ENCODE data around the gene RALBP1.
A peak's percentile ranks its signal among the peaks of the same experiment; 100 is the strongest.

RALBP1 gene

DNA sequence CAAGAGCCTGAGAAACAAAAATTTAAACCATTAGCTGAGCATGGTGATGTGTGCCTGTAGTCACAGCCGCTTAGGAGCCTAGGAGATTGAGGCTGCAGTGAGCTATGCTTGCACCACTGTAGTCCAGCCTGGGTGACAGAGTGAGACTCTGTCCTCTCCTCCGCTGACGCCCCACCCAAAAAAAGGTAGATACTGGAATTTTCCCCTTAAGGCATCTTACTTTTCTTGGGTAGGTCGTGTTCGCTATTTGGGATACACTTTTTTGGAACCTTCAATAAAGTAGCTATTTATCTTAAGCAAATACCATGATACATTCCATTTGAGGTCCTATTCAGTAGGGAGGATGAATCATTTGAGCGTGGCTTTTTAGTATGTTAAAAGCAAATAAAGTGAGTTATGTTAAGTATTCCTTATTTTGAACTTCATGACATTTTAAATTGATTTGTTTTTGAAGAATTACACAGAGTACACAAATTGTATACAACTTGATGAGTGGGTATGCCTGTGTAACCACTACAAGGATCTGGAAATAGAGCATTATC lies 38.7 kb downstream of the RALBP1 start:
- DNase-seq (ENCODE audit: insufficient read length, low spot score) (no peak), FAIRE-seq (no peak)
- TF ChIP-seq, protein P1, sequence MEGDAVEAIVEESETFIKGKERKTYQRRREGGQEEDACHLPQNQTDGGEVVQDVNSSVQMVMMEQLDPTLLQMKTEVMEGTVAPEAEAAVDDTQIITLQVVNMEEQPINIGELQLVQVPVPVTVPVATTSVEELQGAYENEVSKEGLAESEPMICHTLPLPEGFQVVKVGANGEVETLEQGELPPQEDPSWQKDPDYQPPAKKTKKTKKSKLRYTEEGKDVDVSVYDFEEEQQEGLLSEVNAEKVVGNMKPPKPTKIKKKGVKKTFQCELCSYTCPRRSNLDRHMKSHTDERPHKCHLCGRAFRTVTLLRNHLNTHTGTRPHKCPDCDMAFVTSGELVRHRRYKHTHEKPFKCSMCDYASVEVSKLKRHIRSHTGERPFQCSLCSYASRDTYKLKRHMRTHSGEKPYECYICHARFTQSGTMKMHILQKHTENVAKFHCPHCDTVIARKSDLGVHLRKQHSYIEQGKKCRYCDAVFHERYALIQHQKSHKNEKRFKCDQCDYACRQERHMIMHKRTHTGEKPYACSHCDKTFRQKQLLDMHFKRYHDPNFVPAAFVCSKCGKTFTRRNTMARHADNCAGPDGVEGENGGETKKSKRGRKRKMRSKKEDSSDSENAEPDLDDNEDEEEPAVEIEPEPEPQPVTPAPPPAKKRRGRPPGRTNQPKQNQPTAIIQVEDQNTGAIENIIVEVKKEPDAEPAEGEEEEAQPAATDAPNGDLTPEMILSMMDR (IDR thresholded peaks at IDR 0.05; ENCODE audit: insufficient read depth, missing control alignments), result no peak

DNA sequence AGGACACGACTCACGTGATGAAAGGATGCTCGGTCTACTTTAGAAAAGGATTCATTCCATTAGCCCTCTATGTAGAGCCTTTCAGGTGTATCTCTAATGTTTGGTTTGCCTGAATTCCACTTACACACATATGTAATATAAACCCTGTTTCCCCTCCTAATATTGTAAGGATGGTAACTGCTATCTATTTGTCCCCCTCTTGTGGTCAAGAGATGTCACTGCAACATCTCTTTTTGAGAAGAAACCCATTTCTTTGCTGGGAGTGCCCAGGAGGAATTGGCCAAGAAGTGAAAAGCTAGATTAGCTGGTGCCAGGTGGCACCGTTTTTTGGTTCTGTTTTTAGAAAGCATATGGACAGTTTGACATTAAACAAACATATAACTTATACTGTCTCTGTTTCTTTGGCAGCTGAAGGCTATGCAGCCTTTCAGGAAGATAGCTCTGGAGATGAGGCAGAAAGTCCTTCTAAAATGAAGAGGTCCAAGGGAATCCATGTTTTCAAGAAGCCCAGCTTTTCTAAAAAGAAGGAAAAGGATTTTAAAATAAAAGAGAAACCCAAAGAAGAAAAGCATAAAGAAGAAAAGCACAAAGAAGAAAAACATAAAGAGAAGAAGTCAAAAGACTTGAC lies 41.2 kb downstream of the RALBP1 start:
- TF ChIP-seq, protein P1 (IDR thresholded peaks at IDR 0.05; ENCODE audit: insufficient read depth, missing control alignments), result peak; percentile 91
- FAIRE-seq, result no peak
- DNase-seq (ENCODE audit: insufficient read length, low spot score), result no peak

GRCh38 chr18:9517869-9518268 lies 42.6 kb downstream of the RALBP1 start:
- FAIRE-seq, result no peak
- TF ChIP-seq, protein P1 (IDR thresholded peaks at IDR 0.05; ENCODE audit: insufficient read depth, missing control alignments), result no peak
- DNase-seq (ENCODE audit: insufficient read length, low spot score), result no peak

DNA sequence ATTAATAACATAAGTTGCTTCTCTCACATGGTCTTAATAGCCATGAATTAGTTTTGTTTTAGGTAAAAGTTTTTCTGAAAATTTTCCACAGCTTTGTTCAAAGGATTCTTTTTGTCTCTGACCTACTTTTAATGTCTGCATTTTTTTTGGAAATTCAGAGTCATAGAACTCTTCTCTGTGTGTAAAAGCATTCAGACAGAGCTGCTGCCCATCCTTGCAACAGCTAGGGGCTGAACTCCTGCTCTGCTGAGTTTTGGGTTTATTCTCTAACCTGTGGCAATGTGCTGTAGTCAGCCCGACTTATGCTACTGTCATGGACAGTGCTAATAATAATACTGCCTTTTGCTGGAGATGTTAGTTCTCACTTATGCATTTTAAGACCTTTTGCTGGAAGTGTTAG lies 44.1 kb downstream of the RALBP1 start:
- DNase-seq (ENCODE audit: insufficient read length, low spot score) (no peak), FAIRE-seq (no peak)
- TF ChIP-seq, protein P1 (IDR thresholded peaks at IDR 0.05; ENCODE audit: insufficient read depth, missing control alignments), result no peak

- FAIRE-seq, result no peak
- no peak for DNase-seq (ENCODE audit: insufficient read length, low spot score)
Observed at GRCh38 chr18:9520666-9521065, 45.4 kb downstream of the RALBP1 start.

GRCh38 chr18:9521770-9522169 lies 46.5 kb downstream of the RALBP1 start:
- TF ChIP-seq, protein P1 (IDR thresholded peaks at IDR 0.05; ENCODE audit: insufficient read depth, missing control alignments), result no peak
- FAIRE-seq, result no peak

More at GRCh38 chr18:9520666-9521065, 45.4 kb downstream of the RALBP1 start:
- TF ChIP-seq, protein P1 (IDR thresholded peaks at IDR 0.05; ENCODE audit: insufficient read depth, missing control alignments), result no peak

GRCh38 chr18:9522952-9523351 lies 47.6 kb downstream of the RALBP1 start:
- FAIRE-seq (no peak), DNase-seq (ENCODE audit: insufficient read length, low spot score) (no peak)
- TF ChIP-seq, protein P1 (IDR thresholded peaks at IDR 0.05; ENCODE audit: insufficient read depth, missing control alignments), result no peak

More at GRCh38 chr18:9521770-9522169, 46.5 kb downstream of the RALBP1 start:
- DNase-seq (ENCODE audit: insufficient read length, low spot score), result no peak

Measured in D721Med (cell line).